ENCODE data around the gene ARL3.

The ARL3 gene

DNA sequence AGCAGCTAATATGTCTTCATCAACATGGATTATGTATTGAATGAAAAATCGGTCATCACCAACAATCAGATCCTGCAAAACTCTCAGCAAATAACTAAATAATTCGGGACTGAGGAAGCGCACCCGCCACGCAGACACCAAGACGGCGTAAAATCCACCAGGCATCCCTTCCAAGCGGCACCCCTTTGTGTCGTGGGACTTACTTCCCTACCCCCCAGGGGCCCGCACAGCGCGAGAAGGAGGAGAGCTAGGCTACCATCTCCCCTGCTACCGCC, 721 bp downstream of the ARL3 start:
- Histone ChIP-seq H3K79me2 (ENCODE audit: insufficient read depth, low read length) (peaks cover 41% of the 10 kb centered on the region), H3K36me3 (ENCODE audit: insufficient read depth, low read length) (peaks cover 17% of the 10 kb centered on the region), H3K4me1 (ENCODE audit: insufficient read depth, low read length) (peaks cover 45% of the 10 kb centered on the region), H2AFZ (ENCODE audit: low read depth, low read length) (peak overlapping the region; percentile 80), H3K4me2 (ENCODE audit: insufficient read depth, low read length) (peak overlapping the region; percentile 82), H3K4me3 (ENCODE audit: low read depth in 1 of 2, low read length in 2 of 2) (peak overlapping the region; percentile 98; a peak in 3 of 4 replicates), H3K9ac (ENCODE audit: low read depth, low read length) (peak overlapping the region; percentile 84), H3K27me3 (ENCODE audit: insufficient read depth, low read length, poor library complexity) (no peaks in the 10 kb centered on the region), H4K20me1 (ENCODE audit: insufficient read depth, low read length) (peaks cover 17% of the 10 kb centered on the region; the same call in 1 of the 2 replicates), H3K9me3 (ENCODE audit: insufficient read depth, low read length, severe bottlenecking) (no peaks in the 10 kb centered on the region), H3K27ac (ENCODE audit: low read length) (peak overlapping the region; percentile 55)
- no peak for TF ChIP-seq EZH2 (IDR thresholded peaks at IDR 0.05; ENCODE audit: borderline replicate concordance, low read depth, low read length, severe bottlenecking)
- TF ChIP-seq, protein P1, sequence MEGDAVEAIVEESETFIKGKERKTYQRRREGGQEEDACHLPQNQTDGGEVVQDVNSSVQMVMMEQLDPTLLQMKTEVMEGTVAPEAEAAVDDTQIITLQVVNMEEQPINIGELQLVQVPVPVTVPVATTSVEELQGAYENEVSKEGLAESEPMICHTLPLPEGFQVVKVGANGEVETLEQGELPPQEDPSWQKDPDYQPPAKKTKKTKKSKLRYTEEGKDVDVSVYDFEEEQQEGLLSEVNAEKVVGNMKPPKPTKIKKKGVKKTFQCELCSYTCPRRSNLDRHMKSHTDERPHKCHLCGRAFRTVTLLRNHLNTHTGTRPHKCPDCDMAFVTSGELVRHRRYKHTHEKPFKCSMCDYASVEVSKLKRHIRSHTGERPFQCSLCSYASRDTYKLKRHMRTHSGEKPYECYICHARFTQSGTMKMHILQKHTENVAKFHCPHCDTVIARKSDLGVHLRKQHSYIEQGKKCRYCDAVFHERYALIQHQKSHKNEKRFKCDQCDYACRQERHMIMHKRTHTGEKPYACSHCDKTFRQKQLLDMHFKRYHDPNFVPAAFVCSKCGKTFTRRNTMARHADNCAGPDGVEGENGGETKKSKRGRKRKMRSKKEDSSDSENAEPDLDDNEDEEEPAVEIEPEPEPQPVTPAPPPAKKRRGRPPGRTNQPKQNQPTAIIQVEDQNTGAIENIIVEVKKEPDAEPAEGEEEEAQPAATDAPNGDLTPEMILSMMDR (IDR thresholded peaks at IDR 0.05; ENCODE audit: borderline replicate concordance, extremely low read depth, low read length, poor library complexity, severe bottlenecking) = no peak
- peak; percentile 38 for ATAC-seq (ENCODE audit: insufficient read depth, low read depth)
- no peak for DNase-seq

DNA sequence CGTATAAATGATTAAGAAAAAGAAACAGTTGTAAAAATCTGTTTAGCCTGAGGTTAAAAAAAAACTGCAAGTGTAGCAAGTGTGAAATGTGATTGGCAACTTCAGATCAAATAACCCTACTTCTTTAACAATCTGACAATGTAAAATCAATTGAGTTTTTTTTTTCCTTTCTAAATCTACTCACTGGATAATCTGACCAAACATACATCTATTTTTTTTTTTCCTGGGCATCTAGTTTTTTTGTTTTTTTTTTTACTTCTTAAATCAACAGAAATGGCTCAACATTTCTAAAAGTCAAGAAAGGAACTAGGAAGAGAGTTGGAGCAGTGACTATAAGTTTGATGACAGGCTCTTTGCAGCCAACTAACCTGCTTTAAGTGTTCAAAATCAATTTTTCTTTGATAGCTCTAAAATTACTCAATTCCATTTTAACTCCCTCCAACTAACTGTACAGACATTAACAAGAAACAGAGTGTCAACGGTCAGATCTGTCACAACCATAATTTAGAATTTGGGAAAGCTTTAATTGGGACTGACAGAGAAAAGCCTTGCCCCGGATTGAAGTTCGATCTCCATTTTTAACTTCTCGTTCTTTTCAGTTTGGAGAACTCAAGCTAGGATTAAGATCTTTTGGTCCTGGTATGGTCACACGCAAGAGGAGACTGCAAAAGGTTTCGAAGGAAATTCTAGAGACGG, 1.2 kb downstream of the ARL3 start:
- H3K4me2 ChIP-seq (ENCODE audit: insufficient read depth, low read length) = peak overlapping the region; percentile 82
- H3K9ac ChIP-seq (ENCODE audit: low read depth, low read length) = peak overlapping the region; percentile 84
- H3K27ac ChIP-seq (ENCODE audit: low read length) = peak overlapping the region; percentile 55
- TF ChIP-seq, protein P1 (IDR thresholded peaks at IDR 0.05; ENCODE audit: borderline replicate concordance, extremely low read depth, low read length, poor library complexity, severe bottlenecking) = no peak
- TF ChIP-seq EZH2 (IDR thresholded peaks at IDR 0.05; ENCODE audit: borderline replicate concordance, low read depth, low read length, severe bottlenecking) = no peak
- H2AFZ ChIP-seq (ENCODE audit: low read depth, low read length) = peak overlapping the region; percentile 80
- H3K4me3 ChIP-seq (ENCODE audit: low read depth in 1 of 2, low read length in 2 of 2) = peak overlapping the region; percentile 98; a peak in 3 of 4 replicates
- H3K9me3 ChIP-seq (ENCODE audit: insufficient read depth, low read length, severe bottlenecking) = no peaks in the 10 kb centered on the region
- peaks cover 36% of the 10 kb centered on the region for H3K79me2 ChIP-seq (ENCODE audit: insufficient read depth, low read length)
- ATAC-seq (ENCODE audit: insufficient read depth, low read depth) (no peak), DNase-seq (no peak)
- H4K20me1 ChIP-seq (ENCODE audit: insufficient read depth, low read length) = peaks cover 12% of the 10 kb centered on the region; the same call in 1 of the 2 replicates
- peaks cover 12% of the 10 kb centered on the region for H3K36me3 ChIP-seq (ENCODE audit: insufficient read depth, low read length)
- H3K4me1 ChIP-seq (ENCODE audit: insufficient read depth, low read length) = peaks cover 40% of the 10 kb centered on the region
- H3K27me3 ChIP-seq (ENCODE audit: insufficient read depth, low read length, poor library complexity) = no peaks in the 10 kb centered on the region

DNA sequence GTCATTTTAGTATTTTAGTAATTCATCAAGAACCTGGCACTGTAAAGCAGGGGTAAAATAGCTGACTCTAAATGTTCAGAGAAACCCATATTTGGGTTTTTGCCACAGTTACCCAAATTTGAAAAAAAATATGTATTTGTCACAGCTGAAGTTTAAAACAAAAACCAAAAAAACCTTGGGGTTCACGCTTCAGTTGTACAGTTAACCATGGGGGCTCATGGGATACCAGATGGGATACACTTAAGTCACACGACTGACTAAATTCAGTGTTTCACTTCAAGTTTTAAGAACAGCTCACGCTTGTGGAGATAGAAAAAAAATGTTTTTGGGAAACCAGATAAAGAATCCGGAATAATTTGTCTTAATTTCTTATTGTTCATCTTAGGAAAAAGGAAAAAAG, 2.1 kb downstream of the ARL3 start:
- DNase-seq (no peak), ATAC-seq (ENCODE audit: insufficient read depth, low read depth) (no peak)
- H3K36me3 ChIP-seq (ENCODE audit: insufficient read depth, low read length) = peaks cover 3% of the 10 kb centered on the region
- H4K20me1 ChIP-seq (ENCODE audit: insufficient read depth, low read length) = peaks cover 8% of the 10 kb centered on the region; the same call in 1 of the 2 replicates
- H3K4me1 ChIP-seq (ENCODE audit: insufficient read depth, low read length) = peaks cover 31% of the 10 kb centered on the region
- H3K27me3 ChIP-seq (ENCODE audit: insufficient read depth, low read length, poor library complexity) = no peaks in the 10 kb centered on the region
- H3K79me2 ChIP-seq (ENCODE audit: insufficient read depth, low read length) = peaks cover 31% of the 10 kb centered on the region
- H3K9ac ChIP-seq (ENCODE audit: low read depth, low read length) = no peak overlapping the region
- no peak overlapping the region for H2AFZ ChIP-seq (ENCODE audit: low read depth, low read length)
- no peak overlapping the region for H3K4me2 ChIP-seq (ENCODE audit: insufficient read depth, low read length)
- H3K27ac ChIP-seq (ENCODE audit: low read length) = no peak overlapping the region
- H3K4me3 ChIP-seq (ENCODE audit: low read depth in 1 of 2, low read length in 2 of 2) = no peak overlapping the region
- TF ChIP-seq EZH2 (IDR thresholded peaks at IDR 0.05; ENCODE audit: borderline replicate concordance, low read depth, low read length, severe bottlenecking) = no peak
- TF ChIP-seq, protein P1 (IDR thresholded peaks at IDR 0.05; ENCODE audit: borderline replicate concordance, extremely low read depth, low read length, poor library complexity, severe bottlenecking) = no peak
- no peaks in the 10 kb centered on the region for H3K9me3 ChIP-seq (ENCODE audit: insufficient read depth, low read length, severe bottlenecking)

Data from DND-41 (cell line).